Posterior vena cava (tissue), 2 donors: ENCODE data around the gene HCN1. TPM values are rescaled to one million over a fixed set of nuclear protein-coding genes. Genes with fewer than 3 reads are reported as not detected.

Experiments
- DNase-seq: peaks from one replicate; pipeline ENCODE4 v3.0.0-alpha.2; 2020; ENCODE audit warnings: low spot score
- intact Hi-C, 2 donors: fragments of 100-400 bp; cut with DNase I; formaldehyde crosslinking; loops; one replicate each; pipeline versions ENCODE4 v1.14.1 to v1.14.2; 2022 to 2023
- total RNA-seq, 2 donors: library from RNA; stranded (reverse); fragmentation: NEBNext Ultra II Directional; extraction: Animal tissue kit (Norgen Biotek cat#: 25700); gene quantifications; one replicate each; pipeline ENCODE4 v1.2.1, GENCODE V29; 2021
- donor health status: DM: yes; HTN: yes; CAD: no.
- donor health status: DM: yes; HTN: yes; CAD: no.

Gene HCN1
- total RNA-seq, 2 donors from 2014 or later: not detected

- intact Hi-C loops: no loop called here
- DNase-seq: no peak
Measured at GRCh38 chr5:45205403-45205961, 490.7 kb downstream of the HCN1 start.
